ENCODE data around the gene AKR1D1. TPM values are rescaled to one million over a fixed set of nuclear protein-coding genes. Genes with fewer than 3 reads are reported as not detected.
"Not testable (repeated sequence)": the region's sequence is repeated elsewhere in the genome, so short reads cannot be mapped to it uniquely, and the experiment has no call there.

The AKR1D1 gene
- total RNA-seq, 2 experiments from 2014 or later, result not detected

GRCh38 chr7:138055698-138056097, 20.6 kb upstream of the AKR1D1 start:
- H3K27me3 Mint-ChIP-seq, H3K9me3 Mint-ChIP-seq, H3K36me3 Mint-ChIP-seq, H3K27ac Mint-ChIP-seq, H3K4me3 Mint-ChIP-seq, DNase-seq, H3K4me1 Mint-ChIP-seq: not testable (repeated sequence)

GRCh38 chr7:138063400-138063799, 12.9 kb upstream of the AKR1D1 start:
- H3K9me3 Mint-ChIP-seq, result no peaks in the 10 kb centered on the region
- H3K27ac Mint-ChIP-seq, result no peak overlapping the region
- no peaks in the 10 kb centered on the region for H3K36me3 Mint-ChIP-seq

GRCh38 chr7:138064856-138065357, 11.4 kb upstream of the AKR1D1 start:
- Mint-ChIP-seq H3K27ac (no peak overlapping the region), H3K4me3 (no peak overlapping the region), H3K4me1 (no peaks in the 10 kb centered on the region), H3K36me3 (no peaks in the 10 kb centered on the region), H3K9me3 (no peaks in the 10 kb centered on the region), H3K27me3 (peaks cover 6% of the 10 kb centered on the region)
- no peak for DNase-seq

More at GRCh38 chr7:138063400-138063799, 12.9 kb upstream of the AKR1D1 start:
- H3K4me1 Mint-ChIP-seq, result no peaks in the 10 kb centered on the region
- no peak for DNase-seq
- peaks cover 6% of the 10 kb centered on the region for H3K27me3 Mint-ChIP-seq
- no peak overlapping the region for H3K4me3 Mint-ChIP-seq

GRCh38 chr7:138065827-138066226, 10.4 kb upstream of the AKR1D1 start:
- Mint-ChIP-seq H3K4me1 (no peaks in the 10 kb centered on the region), H3K9me3 (no peaks in the 10 kb centered on the region), H3K4me3 (no peak overlapping the region), H3K36me3 (no peaks in the 10 kb centered on the region), H3K27ac (no peak overlapping the region), H3K27me3 (peaks cover 10% of the 10 kb centered on the region)
- no peak for DNase-seq

- Mint-ChIP-seq H3K4me3 (no peak overlapping the region), H3K9me3 (no peaks in the 10 kb centered on the region), H3K27me3 (peaks cover 10% of the 10 kb centered on the region), H3K36me3 (no peaks in the 10 kb centered on the region), H3K4me1 (no peaks in the 10 kb centered on the region), H3K27ac (no peak overlapping the region)
- DNase-seq, result no peak
Observed at GRCh38 chr7:138066954-138067394, 9.3 kb upstream of the AKR1D1 start.

- Mint-ChIP-seq H3K27ac (no peak overlapping the region), H3K36me3 (no peaks in the 10 kb centered on the region), H3K27me3 (peaks cover 14% of the 10 kb centered on the region), H3K4me3 (no peak overlapping the region), H3K4me1 (no peaks in the 10 kb centered on the region), H3K9me3 (no peaks in the 10 kb centered on the region)
- DNase-seq, result no peak
Observed at GRCh38 chr7:138067774-138068173, 8.5 kb upstream of the AKR1D1 start.

- Mint-ChIP-seq H3K4me3 (no peak overlapping the region), H3K27me3 (peaks cover 8% of the 10 kb centered on the region), H3K36me3 (peaks cover 3% of the 10 kb centered on the region), H3K9me3 (peaks cover 4% of the 10 kb centered on the region), H3K27ac (no peak overlapping the region), H3K4me1 (no peaks in the 10 kb centered on the region)
- DNase-seq, result no peak
Observed at GRCh38 chr7:138070908-138071307, 5.4 kb upstream of the AKR1D1 start.

GRCh38 chr7:138072726-138073125, 3.5 kb upstream of the AKR1D1 start:
- Mint-ChIP-seq H3K4me1 (no peaks in the 10 kb centered on the region), H3K36me3 (peaks cover 3% of the 10 kb centered on the region), H3K27ac (no peak overlapping the region), H3K27me3 (peaks cover 12% of the 10 kb centered on the region), H3K9me3 (peaks cover 7% of the 10 kb centered on the region), H3K4me3 (no peak overlapping the region)
- no peak for DNase-seq

GRCh38 chr7:138074121-138074520, 2.1 kb upstream of the AKR1D1 start:
- Mint-ChIP-seq H3K27ac (no peak overlapping the region), H3K27me3 (peaks cover 12% of the 10 kb centered on the region), H3K36me3 (peaks cover 3% of the 10 kb centered on the region), H3K4me3 (no peak overlapping the region), H3K9me3 (peaks cover 7% of the 10 kb centered on the region), H3K4me1 (no peaks in the 10 kb centered on the region)
- DNase-seq, result no peak

GRCh38 chr7:138074540-138074939, 1.7 kb upstream of the AKR1D1 start:
- Mint-ChIP-seq H3K4me3 (no peak overlapping the region), H3K27ac (no peak overlapping the region), H3K27me3 (peaks cover 12% of the 10 kb centered on the region), H3K9me3 (peaks cover 7% of the 10 kb centered on the region), H3K36me3 (peaks cover 3% of the 10 kb centered on the region), H3K4me1 (no peaks in the 10 kb centered on the region)
- no peak for DNase-seq

GRCh38 chr7:138075350-138075749, 909 bp upstream of the AKR1D1 start:
- H3K4me1 Mint-ChIP-seq, result no peaks in the 10 kb centered on the region
- H3K27ac Mint-ChIP-seq, result no peak overlapping the region
- H3K4me3 Mint-ChIP-seq, result no peak overlapping the region
- peaks cover 3% of the 10 kb centered on the region for H3K36me3 Mint-ChIP-seq
- DNase-seq, result no peak
- peaks cover 7% of the 10 kb centered on the region for H3K9me3 Mint-ChIP-seq
- H3K27me3 Mint-ChIP-seq, result peaks cover 12% of the 10 kb centered on the region

- not testable (repeated sequence) for H3K27ac Mint-ChIP-seq, H3K4me1 Mint-ChIP-seq, H3K36me3 Mint-ChIP-seq, H3K9me3 Mint-ChIP-seq, DNase-seq, H3K4me3 Mint-ChIP-seq, H3K27me3 Mint-ChIP-seq
Observed at GRCh38 chr7:138075786-138076185, 473 bp upstream of the AKR1D1 start.

- H3K4me3 Mint-ChIP-seq, result no peak overlapping the region
- peaks cover 4% of the 10 kb centered on the region for H3K27me3 Mint-ChIP-seq
- H3K36me3 Mint-ChIP-seq, result peaks cover 3% of the 10 kb centered on the region
- peaks cover 7% of the 10 kb centered on the region for H3K9me3 Mint-ChIP-seq
- H3K4me1 Mint-ChIP-seq, result no peaks in the 10 kb centered on the region
- DNase-seq, result no peak
- no peak overlapping the region for H3K27ac Mint-ChIP-seq
Observed at GRCh38 chr7:138077809-138078208, 1.6 kb downstream of the AKR1D1 start.

GRCh38 chr7:138079137-138079536, 2.9 kb downstream of the AKR1D1 start:
- peaks cover under 1% of the 10 kb centered on the region for H3K36me3 Mint-ChIP-seq
- peaks cover 9% of the 10 kb centered on the region for H3K27me3 Mint-ChIP-seq
- no peak overlapping the region for H3K4me3 Mint-ChIP-seq
- DNase-seq, result no peak
- peaks cover 7% of the 10 kb centered on the region for H3K9me3 Mint-ChIP-seq
- no peaks in the 10 kb centered on the region for H3K4me1 Mint-ChIP-seq
- no peak overlapping the region for H3K27ac Mint-ChIP-seq

- no peak overlapping the region for H3K4me3 Mint-ChIP-seq
- H3K27ac Mint-ChIP-seq, result no peak overlapping the region
- no peaks in the 10 kb centered on the region for H3K9me3 Mint-ChIP-seq
- DNase-seq, result no peak
- H3K4me1 Mint-ChIP-seq, result no peaks in the 10 kb centered on the region
- no peaks in the 10 kb centered on the region for H3K36me3 Mint-ChIP-seq
- peaks cover 8% of the 10 kb centered on the region for H3K27me3 Mint-ChIP-seq
Observed at GRCh38 chr7:138081868-138082267, 5.6 kb downstream of the AKR1D1 start.

- Mint-ChIP-seq H3K27me3 (peaks cover 8% of the 10 kb centered on the region), H3K36me3 (no peaks in the 10 kb centered on the region), H3K9me3 (no peaks in the 10 kb centered on the region), H3K4me1 (no peaks in the 10 kb centered on the region), H3K4me3 (no peak overlapping the region), H3K27ac (no peak overlapping the region)
- DNase-seq, result no peak
Observed at GRCh38 chr7:138083859-138084258, 7.6 kb downstream of the AKR1D1 start.
